Neutrophil (primary cell): Measurements from ENCODE around the gene AGAP1.

Experiments used
- H3K27ac ChIP-seq: fragments of 200-600 bp; sonication (generic); 2 replicates; pipeline ENCODE4 v1.5.1; 2016; ENCODE audit warnings: mild to moderate bottlenecking, moderate library complexity
- H3K27me3 ChIP-seq: fragments of 200-600 bp; sonication (generic); 2 replicates; pipeline ENCODE4 v1.6.0; 2016; ENCODE audit warnings: mild to moderate bottlenecking
- H3K36me3 ChIP-seq: fragments of 200-600 bp; sonication (generic); 2 replicates; pipeline ENCODE4 v1.5.1; 2017
- H3K4me1 ChIP-seq, 2 experiments: fragments of 200-600 bp in 1 of 2; sonication (generic) in 1 of 2; 1 replicate in 1 of 2; 2 replicates in 1 of 2; pipeline versions ENCODE4 v1.5.1 to v1.6.1; 2013 to 2016; ENCODE audit warnings: low read depth in 1 of 2, low read length in 1 of 2, mild to moderate bottlenecking in 1 of 2, moderate library complexity in 1 of 2; ENCODE audit not compliant: control insufficient read depth in 1 of 2, insufficient read depth in 1 of 2
- H3K4me3 ChIP-seq, 2 experiments: fragments of 200-600 bp in 1 of 2; sonication (generic) in 1 of 2; 1 replicate in 1 of 2; 2 replicates in 1 of 2; pipeline ENCODE4 v1.5.1; 2013 to 2016; ENCODE audit warnings: low read depth in 1 of 2, low read length in 1 of 2, mild to moderate bottlenecking in 1 of 2, moderate library complexity in 1 of 2
- H3K9me3 ChIP-seq: fragments of 200-600 bp; sonication (generic); 2 replicates; pipeline ENCODE4 v1.5.1; 2016
- CTCF ChIP-seq: fragments of 200-600 bp; sonication (generic); IDR thresholded peaks from 2 replicates; pipeline ENCODE4 v1.5.1; 2016; ENCODE audit warnings: antibody characterized with exemption

The AGAP1 gene

GRCh38 chr2:236085211-236085610 lies 591.4 kb downstream of the AGAP1 start:
- Histone ChIP-seq H3K27me3 (peaks cover 6% of the 10 kb centered on the region), H3K9me3 (no peaks in the 10 kb centered on the region), H3K4me3 (no peak overlapping the region), H3K4me1 (no peaks in the 10 kb centered on the region), H3K27ac (no peak overlapping the region), H3K36me3 (no peaks in the 10 kb centered on the region)
- no peak for TF ChIP-seq CTCF

GRCh38 chr2:236085647-236086046 lies 591.8 kb downstream of the AGAP1 start:
- H3K4me1 ChIP-seq, result no peaks in the 10 kb centered on the region
- H3K27me3 ChIP-seq, result peaks cover 7% of the 10 kb centered on the region
- H3K36me3 ChIP-seq, result no peaks in the 10 kb centered on the region
- TF ChIP-seq CTCF, result no peak
- no peak overlapping the region for H3K27ac ChIP-seq
- no peaks in the 10 kb centered on the region for H3K9me3 ChIP-seq
- no peak overlapping the region for H3K4me3 ChIP-seq

- H3K36me3 ChIP-seq, result no peaks in the 10 kb centered on the region
- H3K27ac ChIP-seq, result no peak overlapping the region
- peaks cover 7% of the 10 kb centered on the region for H3K27me3 ChIP-seq
- no peak for TF ChIP-seq CTCF
- H3K9me3 ChIP-seq, result no peaks in the 10 kb centered on the region
- no peak overlapping the region for H3K4me3 ChIP-seq
- no peaks in the 10 kb centered on the region for H3K4me1 ChIP-seq
Measured at GRCh38 chr2:236086403-236086970, 592.6 kb downstream of the AGAP1 start.

- Histone ChIP-seq H3K4me3 (no peak overlapping the region), H3K4me1 (no peaks in the 10 kb centered on the region), H3K36me3 (no peaks in the 10 kb centered on the region), H3K27me3 (peaks cover 7% of the 10 kb centered on the region), H3K27ac (no peak overlapping the region), H3K9me3 (no peaks in the 10 kb centered on the region)
- no peak for TF ChIP-seq CTCF
Measured at GRCh38 chr2:236086971-236087465, 593.2 kb downstream of the AGAP1 start.

GRCh38 chr2:236088368-236089057 lies 594.7 kb downstream of the AGAP1 start:
- H3K36me3 ChIP-seq, result no peaks in the 10 kb centered on the region
- no peaks in the 10 kb centered on the region for H3K9me3 ChIP-seq
- no peaks in the 10 kb centered on the region for H3K4me1 ChIP-seq
- no peak overlapping the region for H3K27ac ChIP-seq
- H3K4me3 ChIP-seq, result no peak overlapping the region
- no peak for TF ChIP-seq CTCF
- H3K27me3 ChIP-seq, result peaks cover 7% of the 10 kb centered on the region
